A549 (cell line): Measurements from ENCODE around the gene CRACDL. TPM values are rescaled to one million over a fixed set of nuclear protein-coding genes. Genes with fewer than 3 reads are reported as not detected.

Source experiments
- ATAC-seq, 2 experiments: fragments of 200-7000 bp in 1 of 2; fragments of >200 bp in 1 of 2; cut with Nextera tagmentation in 1 of 2; cut with Tn5 transposase in 1 of 2; 3 replicates each; pipeline versions ENCODE4 v1.8.0 to v1.9.1; 2018 to 2020; ENCODE audit warnings: mild to moderate bottlenecking in 1 of 2, moderate library complexity in 1 of 2
- CTCF ChIA-PET: fragments of 300-600 bp; sonication (Branson Sonifier 250); formaldehyde crosslinking; extraction: SDS; loops from one replicate; lab custom pipeline; 2021; ENCODE audit warnings: antibody characterized with exemption, inconsistent platforms; lab: Yijun Ruan, JAX
- POLR2A ChIA-PET: fragments of 350-600 bp; formaldehyde crosslinking; extraction: SDS; loops from one replicate; lab custom pipeline; 2021; ENCODE audit warnings: antibody characterized with exemption, inconsistent platforms; lab: Yijun Ruan, JAX
- DNase-seq, 2 experiments: peaks; one replicate each; pipeline versions ENCODE4 v3.0.0 to v3.0.0-alpha.2; 2011 to 2016; ENCODE audit warnings: low read depth in 1 of 2, low spot score in 1 of 2
- FAIRE-seq: peaks from 2 replicates; lab custom pipeline; 2011; peaks lifted over from hg19 to GRCh38; lab: Jason Lieb, UNC
- H3K27ac ChIP-seq, 2 experiments: fragments of >200 bp; sonication (Bioruptor Twin); formaldehyde crosslinking; 3 replicates each; pipeline ENCODE4 v1.5.1; 2016 to 2017
- H3K4me1 ChIP-seq: fragments of >200 bp; sonication (Bioruptor Twin); formaldehyde crosslinking; 3 replicates; pipeline ENCODE4 v1.6.1; 2016
- H3K4me2 ChIP-seq: fragments of >200 bp; sonication (Bioruptor Twin); formaldehyde crosslinking; 3 replicates; pipeline ENCODE4 v1.6.1; 2016
- H3K4me3 ChIP-seq: fragments of >200 bp; sonication (Bioruptor Twin); formaldehyde crosslinking; 3 replicates; pipeline ENCODE4 v1.5.1; 2016
- H3K9me3 ChIP-seq: fragments of >200 bp; sonication (Bioruptor Twin); formaldehyde crosslinking; 3 replicates; pipeline ENCODE4 v1.6.1; 2016
- ATOH8 ChIP-seq: fragments of 250-450 bp; sonication (Bioruptor Pico); IDR thresholded peaks from 2 replicates; pipeline ENCODE4 v1.5.0; 2020; ENCODE audit warnings: low read depth, mild to moderate bottlenecking, moderate library complexity
- BCL3 ChIP-seq: fragments of >200 bp; sonication (Bioruptor Twin); formaldehyde crosslinking; IDR thresholded peaks from 3 replicates; pipeline ENCODE4 v1.6.1; 2016
- CEBPB ChIP-seq, 2 experiments: fragments of >200 bp in 1 of 2; sonication (Bioruptor Twin) in 1 of 2; formaldehyde crosslinking in 1 of 2; IDR thresholded peaks; 2 replicates each; pipeline ENCODE4 v1.6.1; 2012 to 2016
- CHD2 ChIP-seq: fragments of 150-350 bp; IDR thresholded peaks from 2 replicates; pipeline ENCODE4 v1.6.1; 2014; ENCODE audit warnings: low read length; ENCODE audit not compliant: partially characterized antibody
- EHF ChIP-seq: fragments of 250-450 bp; sonication (Bioruptor Pico); IDR thresholded peaks from 2 replicates; pipeline ENCODE4 v1.5.0; 2020; ENCODE audit warnings: mild to moderate bottlenecking
- FOSB ChIP-seq: fragments of 250-450 bp; sonication (Bioruptor Pico); IDR thresholded peaks from 2 replicates; pipeline ENCODE4 v1.5.0; 2020; ENCODE audit warnings: mild to moderate bottlenecking, moderate library complexity
- FOSL2 ChIP-seq, 2 experiments: fragments of 450-650 bp in 1 of 2; fragments of >200 bp in 1 of 2; sonication (Bioruptor Twin) in 1 of 2; formaldehyde crosslinking; IDR thresholded peaks; 2 replicates each; pipeline versions ENCODE4 v1.5.0 to v1.6.1; 2016 to 2020; ENCODE audit warnings: mild to moderate bottlenecking in 1 of 2, moderate library complexity in 1 of 2
- GATA3 ChIP-seq: IDR thresholded peaks from 2 replicates; pipeline ENCODE4 v1.6.1; 2012; ENCODE audit warnings: borderline replicate concordance
- HEYL ChIP-seq: fragments of 250-450 bp; sonication (Bioruptor Pico); IDR thresholded peaks from 2 replicates; pipeline ENCODE4 v1.8.0; 2021; ENCODE audit warnings: mild to moderate bottlenecking, moderate library complexity
- HMGXB4 ChIP-seq: fragments of 250-450 bp; sonication (Bioruptor Pico); IDR thresholded peaks from 2 replicates; pipeline ENCODE4 v1.5.0; 2021; ENCODE audit warnings: mild to moderate bottlenecking, moderate library complexity, borderline replicate concordance
- HOXA7 ChIP-seq: fragments of 250-450 bp; sonication (Bioruptor Pico); IDR thresholded peaks from 2 replicates; pipeline ENCODE4 v1.5.0; 2020; ENCODE audit warnings: mild to moderate bottlenecking, moderate library complexity
- JUN ChIP-seq, 2 experiments: fragments of >200 bp; sonication (Bioruptor Twin); formaldehyde crosslinking; IDR thresholded peaks; 2 replicates in 1 of 2; 3 replicates in 1 of 2; pipeline ENCODE4 v1.6.1; 2016 to 2017
- JUNB ChIP-seq: fragments of >200 bp; sonication (Bioruptor Twin); formaldehyde crosslinking; IDR thresholded peaks from 2 replicates; pipeline ENCODE4 v1.6.1; 2016
- KDM1A ChIP-seq: fragments of 200-600 bp; sonication (generic); IDR thresholded peaks from 2 replicates; pipeline ENCODE4 v1.6.1; 2016; ENCODE audit warnings: low read depth, mild to moderate bottlenecking
- MAZ ChIP-seq: fragments of 150-350 bp; IDR thresholded peaks from 2 replicates; pipeline ENCODE4 v1.6.1; 2014; ENCODE audit warnings: antibody characterized with exemption, low read depth, low read length, borderline replicate concordance
- MYC ChIP-seq: IDR thresholded peaks from 2 replicates; pipeline ENCODE4 v1.6.1; 2012; ENCODE audit warnings: mild to moderate bottlenecking, inconsistent platforms, low read length, improper control_type of control experiment, borderline replicate concordance
- RCOR1 ChIP-seq: fragments of 150-350 bp; IDR thresholded peaks from 2 replicates; pipeline ENCODE4 v1.6.1; 2014; ENCODE audit warnings: antibody characterized with exemption, low read length, low read depth
- RFX5 ChIP-seq: fragments of 450-650 bp; IDR thresholded peaks from 2 replicates; pipeline ENCODE4 v1.7.1; 2014; ENCODE audit warnings: antibody characterized with exemption, mild to moderate bottlenecking, moderate library complexity
- RNF2 ChIP-seq: fragments of 200-600 bp; sonication (generic); IDR thresholded peaks from 2 replicates; pipeline ENCODE4 v1.6.1; 2016; ENCODE audit warnings: low read depth, mild to moderate bottlenecking, antibody characterized with exemption, moderate library complexity, borderline replicate concordance
- SREBF2 ChIP-seq: fragments of 450-650 bp; IDR thresholded peaks from 2 replicates; pipeline ENCODE4 v1.6.1; 2014; ENCODE audit warnings: mild to moderate bottlenecking, moderate library complexity
- WGBS: methylation state at CpG from one replicate; pipeline ENCODE4 v1.1.6; 2017; ENCODE audit errors: missing lambda C conversion rate; 5-methylcytosine and 5-hydroxymethylcytosine counted together
- polyA plus RNA-seq, 4 experiments: library from polyadenylated mRNA; depleted of rRNA in 3 of 4; stranded (reverse); fragments of >200 nt; fragmentation: RNase III in 1 of 4; extraction: RNeasy Plus Mini Kit Qiagen cat#74134 plus additional on column Dnase treatment in 1 of 4; gene quantifications; 2 replicates in 3 of 4; 3 replicates in 1 of 4; pipeline ENCODE4 v1.2.3, GENCODE V29; 2011 to 2017

CRACDL gene
- polyA plus RNA-seq, 2 of the 4 experiments (the other 2 are of a cell fraction): 0.21 to 0.36 TPM

- DNase-seq (no peak), FAIRE-seq (no peak), ATAC-seq (no peak)
- H3K4me3 ChIP-seq: no peak overlapping the region
- ChIA-PET CTCF (no interaction called here), POLR2A (no interaction called here)
- no peaks in the 10 kb centered on the region for H3K4me1 ChIP-seq
- H3K4me2 ChIP-seq: no peak overlapping the region
- TF ChIP-seq MYC: no peak
- TF ChIP-seq EHF (CRISPR knock-in tag): no peak
- no peak for TF ChIP-seq HEYL (CRISPR knock-in tag)
- TF ChIP-seq ATOH8: no peak
- TF ChIP-seq MAZ: no peak
- no peak for TF ChIP-seq RCOR1
- no peak for TF ChIP-seq FOSB
- TF ChIP-seq HOXA7 (CRISPR knock-in tag): no peak
- no peak for TF ChIP-seq JUNB
- TF ChIP-seq RFX5: no peak
- TF ChIP-seq JUN (IDR thresholded peaks at IDR 0.05): no peak
- TF ChIP-seq GATA3: no peak
- no peak for TF ChIP-seq CEBPB (IDR thresholded peaks at IDR 0.05)
- TF ChIP-seq BCL3: no peak
- no peak for TF ChIP-seq FOSL2 (IDR thresholded peaks at IDR 0.05)
- no peak for TF ChIP-seq FOSL2 (CRISPR knock-in tag; IDR thresholded peaks at IDR 0.05)
- TF ChIP-seq SREBF2: no peak
- TF ChIP-seq HMGXB4 (CRISPR knock-in tag): no peak
- no peak overlapping the region for H3K27ac ChIP-seq
- 47% methylated on average over 6 of the region's 6 CpGs for WGBS
- H3K9me3 ChIP-seq: no peaks in the 10 kb centered on the region
Observed at GRCh38 chr2:98790221-98790620, 145.8 kb downstream of the CRACDL start.

GRCh38 chr2:98787700-98788099 lies 148.3 kb downstream of the CRACDL start:
- TF ChIP-seq GATA3 (no peak), KDM1A (no peak), CHD2 (no peak)
- ATAC-seq: no peak
- Histone ChIP-seq H3K4me1 (no peaks in the 10 kb centered on the region), H3K27ac (no peak overlapping the region), H3K4me2 (no peak overlapping the region), H3K4me3 (no peak overlapping the region), H3K9me3 (peaks cover under 1% of the 10 kb centered on the region; the same call in 1 of the 3 replicates)
- 74% methylated on average over 8 of the region's 8 CpGs for WGBS
- FAIRE-seq: no peak
- POLR2A ChIA-PET: no interaction called here
- DNase-seq: no peak
- CTCF ChIA-PET: no interaction called here

GRCh38 chr2:98786179-98786578 lies 149.8 kb downstream of the CRACDL start:
- H3K27ac ChIP-seq: no peak overlapping the region
- no peaks in the 10 kb centered on the region for H3K4me1 ChIP-seq
- H3K4me2 ChIP-seq: no peak overlapping the region
- FAIRE-seq (no peak), DNase-seq (no peak), ATAC-seq (no peak)
- POLR2A ChIA-PET: no interaction called here
- peaks cover 15% of the 10 kb centered on the region; the same call in 1 of the 3 replicates for H3K9me3 ChIP-seq
- no peak for TF ChIP-seq JUNB
- TF ChIP-seq RNF2: no peak
- CTCF ChIA-PET: interaction anchor here (1.1 kb wide), 1 partner anchor 11 kb away, joined by 3 read pairs; no protein-coding TSS in a partner anchor
- no peak overlapping the region for H3K4me3 ChIP-seq
- 79% methylated on average over 3 of the region's 6 CpGs for WGBS
